Prostate gland (tissue), 2 donors: ENCODE measurements around the gene RAI1. TPM values are rescaled to one million over a fixed set of nuclear protein-coding genes. Genes with fewer than 3 reads are reported as not detected.

Experiments used
- DNase-seq: peaks from one replicate; pipeline ENCODE4 v3.0.0-alpha.2; 2019; ENCODE audit warnings: low spot score
- H3K27ac ChIP-seq, 2 donors: fragments of 200-600 bp; sonication (generic); 2 replicates each; pipeline ENCODE4 v1.5.1; 2017 to 2019
- H3K27me3 ChIP-seq: fragments of 200-600 bp; sonication (generic); replicated peaks from 2 replicates; pipeline ENCODE4 v1.5.1; 2019; ENCODE audit not compliant: insufficient read depth
- H3K36me3 ChIP-seq, 2 donors: fragments of 200-600 bp; sonication (generic); 1 replicate in 1 of 2; 2 replicates in 1 of 2; pipeline versions ENCODE4 v1.5.1 to v1.8.1; 2017 to 2019
- H3K4me1 ChIP-seq: fragments of 200-600 bp; sonication (generic); replicated peaks from 2 replicates; pipeline ENCODE4 v1.5.1; 2019
- H3K4me3 ChIP-seq, 2 donors: fragments of 200-600 bp; sonication (generic); 2 replicates each; pipeline ENCODE4 v1.5.1; 2017 to 2019
- H3K9me3 ChIP-seq: fragments of 200-600 bp; sonication (generic); 2 replicates; pipeline ENCODE4 v1.5.1; 2017
- POLR2A ChIP-seq: fragments of 450-650 bp; IDR thresholded peaks from one replicate; pipeline ENCODE4 v1.6.1; 2016; ENCODE audit warnings: antibody characterized with exemption, mild to moderate bottlenecking
- POLR2AphosphoS5 ChIP-seq: sonication (generic); formaldehyde crosslinking; IDR thresholded peaks from one replicate; pipeline ENCODE4 v1.6.1; 2017; ENCODE audit warnings: antibody characterized with exemption
- WGBS: methylation state at CpG from one replicate; pipeline ENCODE4 v1.1.5; 2018; 5-methylcytosine and 5-hydroxymethylcytosine counted together
- intact Hi-C: fragments of 100-400 bp; cut with DNase I; formaldehyde crosslinking; loops from one replicate; pipeline ENCODE4 v1.14.2; 2022
- total RNA-seq, 2 donors: library from RNA; depleted of rRNA; stranded (reverse); fragments of >200 nt; gene quantifications; one replicate each; pipeline ENCODE4 v1.1.0, GENCODE V29; 2016
- TF ChIP-seq, protein P1 (sequence below), 4 experiments: fragments of 200-600 bp in 2 of 4; fragments of 450-650 bp in 2 of 4; sonication (generic) in 2 of 4; IDR thresholded peaks; 1 replicate in 3 of 4; 2 replicates in 1 of 4; pipeline ENCODE4 v1.5.1; 2016 to 2019; ENCODE audit warnings: antibody characterized with exemption in 4 of 4, mild to moderate bottlenecking in 2 of 4, moderate library complexity in 2 of 4

RAI1 gene
- total RNA-seq, 2 donors from 2014 or later = 69.2 to 71.0 TPM

DNA sequence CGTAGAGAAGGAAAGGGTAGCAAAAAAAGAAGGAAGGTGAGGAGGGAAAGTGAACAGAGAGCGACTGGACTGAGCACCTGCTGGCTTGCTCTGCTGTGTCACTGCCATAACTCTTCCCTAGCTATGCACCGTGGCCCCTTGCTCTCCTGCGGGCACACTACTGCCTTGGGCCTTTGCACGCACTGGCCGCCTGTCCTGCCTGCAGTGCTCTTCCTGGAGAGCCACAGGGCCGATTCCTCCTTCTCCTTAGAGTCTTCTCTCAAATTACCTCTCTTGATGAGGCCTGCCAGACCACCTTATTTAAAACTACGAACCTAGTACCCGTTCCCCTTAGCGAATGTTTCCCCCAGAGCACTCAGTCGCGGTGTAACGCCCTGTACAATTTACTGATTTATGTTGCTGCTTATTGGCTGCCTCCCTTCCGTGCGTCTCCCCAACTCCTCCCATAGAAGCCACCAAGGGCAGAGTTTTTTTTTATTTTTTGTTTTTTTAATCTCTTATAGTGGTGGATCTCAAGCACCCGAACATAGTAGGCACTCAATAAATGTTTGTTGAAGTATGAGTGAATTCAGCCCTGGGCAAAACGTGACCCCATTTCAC lies 70.3 kb downstream of the RAI1 start:
- no peaks in the 10 kb centered on the region for H3K9me3 ChIP-seq
- WGBS = 44% methylated on average over 17 of the region's 17 CpGs
- TF ChIP-seq, protein P1, sequence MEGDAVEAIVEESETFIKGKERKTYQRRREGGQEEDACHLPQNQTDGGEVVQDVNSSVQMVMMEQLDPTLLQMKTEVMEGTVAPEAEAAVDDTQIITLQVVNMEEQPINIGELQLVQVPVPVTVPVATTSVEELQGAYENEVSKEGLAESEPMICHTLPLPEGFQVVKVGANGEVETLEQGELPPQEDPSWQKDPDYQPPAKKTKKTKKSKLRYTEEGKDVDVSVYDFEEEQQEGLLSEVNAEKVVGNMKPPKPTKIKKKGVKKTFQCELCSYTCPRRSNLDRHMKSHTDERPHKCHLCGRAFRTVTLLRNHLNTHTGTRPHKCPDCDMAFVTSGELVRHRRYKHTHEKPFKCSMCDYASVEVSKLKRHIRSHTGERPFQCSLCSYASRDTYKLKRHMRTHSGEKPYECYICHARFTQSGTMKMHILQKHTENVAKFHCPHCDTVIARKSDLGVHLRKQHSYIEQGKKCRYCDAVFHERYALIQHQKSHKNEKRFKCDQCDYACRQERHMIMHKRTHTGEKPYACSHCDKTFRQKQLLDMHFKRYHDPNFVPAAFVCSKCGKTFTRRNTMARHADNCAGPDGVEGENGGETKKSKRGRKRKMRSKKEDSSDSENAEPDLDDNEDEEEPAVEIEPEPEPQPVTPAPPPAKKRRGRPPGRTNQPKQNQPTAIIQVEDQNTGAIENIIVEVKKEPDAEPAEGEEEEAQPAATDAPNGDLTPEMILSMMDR (IDR thresholded peaks at IDR 0.05) = no peak
- TF ChIP-seq POLR2AphosphoS5 = no peak
- TF ChIP-seq POLR2A = no peak
- H3K4me3 ChIP-seq = peak overlapping the region; percentile 32 to 35
- no peaks in the 10 kb centered on the region for H3K36me3 ChIP-seq
- H3K27ac ChIP-seq = peak overlapping the region; percentile 87
- no peaks in the 10 kb centered on the region for H3K27me3 ChIP-seq
- peaks cover 7% of the 10 kb centered on the region for H3K4me1 ChIP-seq
- intact Hi-C loops = no loop called here
- no peak for DNase-seq

DNA sequence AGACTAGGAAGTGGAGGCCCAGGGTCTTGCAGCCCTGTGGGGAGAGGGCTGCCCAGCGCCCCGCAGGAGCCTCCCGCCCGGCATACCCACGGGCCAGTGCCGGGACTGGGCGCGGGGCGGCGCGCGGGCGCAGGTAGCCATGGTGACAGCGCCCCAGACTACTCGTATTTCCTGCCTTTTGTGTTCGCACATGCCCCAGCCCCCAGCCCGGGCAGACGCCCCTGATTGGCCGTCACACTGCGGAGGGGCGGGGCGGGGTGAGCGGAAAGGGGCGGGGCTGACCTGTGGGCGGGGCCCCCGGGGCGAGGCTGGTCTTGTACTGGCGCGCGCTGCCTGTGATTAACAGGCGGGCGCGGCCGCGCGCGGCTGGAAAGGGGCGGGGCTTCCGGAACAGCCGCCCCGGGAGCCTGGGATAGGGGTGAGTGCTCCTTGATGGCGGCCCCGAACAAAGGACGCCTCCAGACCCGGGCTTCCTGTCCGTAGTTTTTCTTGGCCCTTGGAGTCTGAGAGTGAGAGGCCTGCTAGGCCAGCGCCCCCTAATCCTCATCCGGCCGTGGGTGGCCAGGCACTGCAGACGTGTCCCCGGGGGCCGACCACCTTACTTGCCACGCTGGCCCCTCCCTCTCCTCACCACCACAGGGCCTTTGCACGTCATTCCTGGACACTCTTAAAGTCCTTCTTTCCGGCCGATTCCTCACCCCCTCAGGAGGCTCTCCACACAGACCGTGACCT lies 71.0 kb downstream of the RAI1 start:
- Histone ChIP-seq H3K9me3 (no peaks in the 10 kb centered on the region), H3K27ac (peak overlapping the region; percentile 87), H3K4me1 (peaks cover 7% of the 10 kb centered on the region), H3K4me3 (peak overlapping the region; percentile 32 to 35), H3K27me3 (no peaks in the 10 kb centered on the region), H3K36me3 (no peaks in the 10 kb centered on the region)
- DNase-seq = peak; percentile 96
- intact Hi-C loops = no loop called here
- 4% methylated on average over 57 of the region's 57 CpGs for WGBS
- TF ChIP-seq POLR2A = no peak
- TF ChIP-seq POLR2AphosphoS5 = peak; percentile 82
- TF ChIP-seq, protein P1 (IDR thresholded peaks at IDR 0.05) = peak in 2 of 4 experiments; percentile 55 to 59

DNA sequence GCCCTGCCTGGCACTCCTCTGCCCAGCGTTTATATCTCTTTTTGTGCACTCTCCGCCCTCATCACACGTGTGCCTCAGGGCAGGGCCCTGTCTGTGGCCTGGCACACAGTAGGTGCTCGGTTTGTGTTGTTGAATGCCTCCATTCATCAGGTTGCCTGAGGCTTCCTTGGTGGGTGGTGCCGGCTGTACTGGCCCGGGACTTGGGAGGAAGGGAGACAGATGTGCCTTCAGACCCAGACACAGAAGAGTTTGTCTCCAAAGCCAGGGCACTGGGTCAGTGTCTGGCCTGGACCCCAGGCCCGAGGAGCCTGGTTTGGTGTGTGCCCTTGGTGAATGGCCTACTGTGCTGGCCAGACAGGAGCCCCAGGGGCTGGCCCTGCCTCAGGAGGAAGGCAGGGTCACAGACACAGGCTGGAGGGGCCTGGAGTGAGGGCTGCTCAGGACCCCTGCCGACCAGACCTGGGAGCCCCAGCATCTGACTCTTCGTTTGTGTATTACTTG lies 71.6 kb downstream of the RAI1 start:
- Histone ChIP-seq H3K4me1 (peaks cover 7% of the 10 kb centered on the region), H3K36me3 (no peaks in the 10 kb centered on the region), H3K27me3 (no peaks in the 10 kb centered on the region), H3K9me3 (no peaks in the 10 kb centered on the region), H3K27ac (peak overlapping the region; percentile 87), H3K4me3 (peak overlapping the region; percentile 32 to 35)
- intact Hi-C loops = no loop called here
- DNase-seq = no peak
- TF ChIP-seq, protein P1 (IDR thresholded peaks at IDR 0.05) = no peak
- TF ChIP-seq POLR2AphosphoS5 (no peak), POLR2A (no peak)
- WGBS = 35% methylated on average over 9 of the region's 9 CpGs

DNA sequence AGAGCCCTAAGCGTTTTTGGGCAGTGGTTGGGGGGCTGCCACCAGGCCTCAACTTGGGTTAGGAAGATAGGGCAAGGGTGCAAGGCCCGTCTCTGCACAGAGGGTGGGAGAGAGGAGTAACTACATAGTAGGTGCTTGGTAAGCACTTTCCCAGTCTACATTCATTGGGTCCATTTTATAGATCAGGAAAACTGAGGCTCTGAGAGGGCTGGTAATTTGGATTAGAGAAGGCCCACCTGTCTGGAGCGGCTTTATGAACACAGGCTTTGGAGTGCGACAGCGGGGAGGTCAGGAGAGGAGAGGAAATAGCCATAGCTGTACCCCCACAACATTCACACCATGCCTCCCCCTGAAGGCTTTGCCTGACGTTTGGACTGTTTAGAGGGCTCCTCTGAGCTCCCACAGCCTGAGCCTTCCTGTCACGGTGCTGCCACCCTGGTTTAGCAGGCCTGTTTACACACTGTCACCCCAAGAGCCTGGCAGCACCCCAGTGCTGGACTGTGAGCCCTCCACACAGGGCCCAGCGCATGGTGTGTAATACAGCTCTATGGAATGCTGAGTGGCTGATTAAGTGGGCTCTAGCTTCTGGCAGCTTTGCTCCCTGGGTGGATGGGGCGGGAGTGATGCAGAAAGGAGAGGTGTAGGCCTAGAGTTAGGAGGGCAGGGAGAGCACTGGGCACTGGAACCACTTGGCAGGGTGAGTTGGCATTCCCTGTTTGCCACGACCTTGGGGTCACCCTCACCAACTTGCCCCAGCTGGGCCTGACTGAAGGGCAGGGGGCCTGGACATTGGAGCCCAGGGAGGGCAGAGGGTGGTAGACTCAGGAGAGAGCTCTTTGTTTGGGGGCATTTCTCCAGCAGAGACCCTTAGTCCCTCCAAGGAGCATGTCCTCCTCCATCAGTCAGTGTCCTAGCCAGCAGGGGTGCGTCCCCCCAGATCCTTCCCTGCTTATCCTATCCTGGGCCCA lies 73.7 kb downstream of the RAI1 start:
- Histone ChIP-seq H3K9me3 (no peaks in the 10 kb centered on the region), H3K4me3 (no peak overlapping the region), H3K27ac (peak overlapping the region in 1 of 2 donors; percentile 87), H3K27me3 (no peaks in the 10 kb centered on the region), H3K4me1 (peaks cover 7% of the 10 kb centered on the region), H3K36me3 (no peaks in the 10 kb centered on the region)
- intact Hi-C loops = no loop called here
- no peak for DNase-seq
- 84% methylated on average over 11 of the region's 11 CpGs for WGBS
- TF ChIP-seq POLR2AphosphoS5 (no peak), POLR2A (no peak)
- TF ChIP-seq, protein P1 (IDR thresholded peaks at IDR 0.05) = no peak
